Measurements from ENCODE around the gene CAMK2N2.

DNA sequence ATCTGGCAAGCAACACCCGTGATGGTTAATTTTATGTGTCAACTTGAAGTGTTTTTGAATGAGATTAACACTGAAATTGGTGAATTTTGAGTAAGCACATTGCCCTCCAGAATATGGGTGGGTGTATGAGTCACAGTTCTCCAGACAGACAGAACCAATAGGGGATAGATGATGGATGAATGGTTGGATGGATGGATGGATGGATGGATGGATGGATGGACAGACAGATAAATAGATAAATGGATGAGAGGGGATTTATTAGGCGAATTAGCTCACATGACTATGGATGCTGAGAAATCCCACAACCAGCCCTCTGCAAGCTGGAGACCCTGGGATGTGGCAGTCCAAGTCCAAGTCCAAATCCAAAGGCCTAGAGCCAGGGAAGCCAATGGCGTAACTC, 37.4 kb downstream of the CAMK2N2 start:
- TF ChIP-seq REST (IDR thresholded peaks at IDR 0.05; ENCODE audit: insufficient read depth in 1 of 2, low read depth in 2 of 2, low read length in 2 of 2) (no peak), POLR2AphosphoS5 (IDR thresholded peaks at IDR 0.05; ENCODE audit: low read depth, low read length) (no peak), SIN3A (IDR thresholded peaks at IDR 0.05; ENCODE audit: borderline replicate concordance, insufficient read depth, low read length) (no peak), TAF1 (IDR thresholded peaks at IDR 0.05; ENCODE audit: borderline replicate concordance, insufficient read depth, low read length) (no peak)

All from PFSK-1 (cell line).